ENCODE results near the gene ARL3. TPM values are rescaled to one million over a fixed set of nuclear protein-coding genes. Genes with fewer than 3 reads are reported as not detected.

The ARL3 gene
- total RNA-seq, 1 experiment from 2014 or later = 16.5 TPM

GRCh38 chr10:102626026-102626685 lies 88.0 kb downstream of the ARL3 start:
- no peak overlapping the region for H3K27ac ChIP-seq (ENCODE audit: insufficient read length, low read depth, low read length)
- no peak overlapping the region for H3K18ac ChIP-seq (ENCODE audit: insufficient read length, low read depth, low read length)
- no peak overlapping the region for H2AK5ac ChIP-seq (ENCODE audit: insufficient read length, low read length)
- H3K4ac ChIP-seq (ENCODE audit: low read depth, low read length) = no peak overlapping the region
- no peak overlapping the region for H4K91ac ChIP-seq (ENCODE audit: insufficient read length, low read depth, low read length)
- no peak overlapping the region for H3K9ac ChIP-seq (ENCODE audit: extremely low read depth, insufficient read length, low read length)
- Mint-ChIP-seq H3K27ac (peak overlapping the region; percentile 39 to 62 (median 61); a peak in 3 of 7 replicates), H3K36me3 (ENCODE audit: insufficient read depth in 1 of 3, low read depth in 3 of 3) (peaks cover 0 to under 1% (median 0%) of the 10 kb centered on the region in 3 experiments; a peak in 5 of 7 replicates), H3K9me3 (no peaks in the 10 kb centered on the region), H3K4me3 (peak overlapping the region in 1 of 2 experiments; percentile 47; a peak in 1 of 5 replicates), H3K27me3 (ENCODE audit: low read depth) (no peaks in the 10 kb centered on the region; the same call in 1 of the 2 replicates), H3K4me1 (peaks cover 67 to 68% of the 10 kb centered on the region in 2 experiments)
- no peak overlapping the region for H2BK5ac ChIP-seq (ENCODE audit: insufficient read length, low read length)
- H3K4me2 ChIP-seq (ENCODE audit: insufficient read depth, insufficient read length, low read length) = no peak overlapping the region
- no peaks in the 10 kb centered on the region for H3K27me3 ChIP-seq (ENCODE audit: insufficient read depth, low read length)
- no peaks in the 10 kb centered on the region for H3K79me2 ChIP-seq (ENCODE audit: insufficient read depth, low read length)
- no peak overlapping the region for H3K56ac ChIP-seq (ENCODE audit: insufficient read length, low read depth, low read length)
- peak overlapping the region; percentile 26; the same call in 1 of the 2 replicates for H3K14ac ChIP-seq (ENCODE audit: insufficient read depth, low read length)
- no peak overlapping the region for H2BK20ac ChIP-seq (ENCODE audit: low read depth, low read length, poor library complexity, severe bottlenecking)
- H3T11ph ChIP-seq (ENCODE audit: low read length) = no peak overlapping the region
- H3K4me1 ChIP-seq (ENCODE audit: insufficient read depth, low read length) = peaks cover 12% of the 10 kb centered on the region; the same call in 1 of the 2 replicates
- no peak overlapping the region for H2BK15ac ChIP-seq (ENCODE audit: low read depth, low read length)
- H3K23me2 ChIP-seq (ENCODE audit: insufficient read length, low read depth, low read length, poor library complexity, severe bottlenecking) = no peaks in the 10 kb centered on the region
- no peaks in the 10 kb centered on the region for H3K79me1 ChIP-seq (ENCODE audit: insufficient read depth, low read depth, low read length, poor library complexity, severe bottlenecking)
- H2AFZ ChIP-seq (ENCODE audit: low read length) = no peak overlapping the region
- WGBS (ENCODE audit: extremely low coverage, insufficient read length, low lambda C conversion rate) = no CpG with 5 or more reads among the region's 10 CpGs
- TF ChIP-seq CTCF (conservative IDR thresholded peaks at IDR 0.05) = no peak
- H4K5ac ChIP-seq (ENCODE audit: insufficient read length, low read depth, low read length) = no peak overlapping the region
- no peak overlapping the region for H4K8ac ChIP-seq (replicated peaks; ENCODE audit: insufficient read length, low read depth, low read length)
- no peak for DNase-seq
- H3K23ac ChIP-seq (ENCODE audit: insufficient read length, low read depth, low read length) = no peak overlapping the region
- no peak overlapping the region for H2BK12ac ChIP-seq (ENCODE audit: insufficient read length, low read depth, low read length)
- H2BK120ac ChIP-seq (ENCODE audit: low read depth, low read length, poor library complexity, severe bottlenecking) = no peak overlapping the region
- H3K9me3 ChIP-seq (ENCODE audit: control insufficient read depth, low read depth, low read length) = no peaks in the 10 kb centered on the region
- H4K20me1 ChIP-seq (ENCODE audit: control insufficient read depth, insufficient read depth, insufficient read length) = peaks cover 2% of the 10 kb centered on the region
